HUES6 (cell line): Measurements from ENCODE around the gene PRKCB.
"Not testable (repeated sequence)": the region's sequence is repeated elsewhere in the genome, so short reads cannot be mapped to it uniquely, and the experiment has no call there.

ENCODE experiments used
- H3K27ac ChIP-seq: 2 replicates; pipeline ENCODE4 v1.7.0; 2013; ENCODE audit warnings: low read depth, mild to moderate bottlenecking, low read length, inconsistent platforms
- H3K27me3 ChIP-seq: 2 replicates; pipeline ENCODE4 v1.6.1; 2013; ENCODE audit warnings: low read length; ENCODE audit not compliant: control insufficient read depth, insufficient read depth
- H3K36me3 ChIP-seq: 2 replicates; pipeline ENCODE4 v1.6.1; 2013; ENCODE audit warnings: low read length; ENCODE audit not compliant: control insufficient read depth, insufficient read depth
- H3K4me1 ChIP-seq: 2 replicates; pipeline ENCODE4 v1.6.1; 2013; ENCODE audit warnings: low read length; ENCODE audit not compliant: control insufficient read depth, insufficient read depth
- H3K4me3 ChIP-seq: 2 replicates; pipeline ENCODE4 v1.5.1; 2013; ENCODE audit warnings: low read depth, low read length
- H3K9ac ChIP-seq: one replicate; pipeline ENCODE4 v1.6.1; 2013; ENCODE audit warnings: mild to moderate bottlenecking, low read length
- H3K9me3 ChIP-seq: 2 replicates; pipeline ENCODE4 v1.6.1; 2013; ENCODE audit warnings: low read depth, low read length; ENCODE audit not compliant: control insufficient read depth, insufficient read depth

Gene PRKCB

GRCh38 chr16:24027466-24027865, 191.7 kb downstream of the PRKCB start:
- H3K9ac ChIP-seq: no peak overlapping the region
- H3K4me1 ChIP-seq: no peaks in the 10 kb centered on the region
- H3K9me3 ChIP-seq: no peaks in the 10 kb centered on the region

GRCh38 chr16:24029841-24030240, 194.1 kb downstream of the PRKCB start:
- not testable (repeated sequence) for H3K9me3 ChIP-seq, H3K4me3 ChIP-seq, H3K9ac ChIP-seq, H3K27ac ChIP-seq, H3K36me3 ChIP-seq, H3K4me1 ChIP-seq
- peaks cover 36% of the 10 kb centered on the region; the same call in 1 of the 2 replicates for H3K27me3 ChIP-seq

More at GRCh38 chr16:24027466-24027865, 191.7 kb downstream of the PRKCB start:
- Histone ChIP-seq H3K4me3 (no peak overlapping the region), H3K36me3 (no peaks in the 10 kb centered on the region), H3K27ac (no peak overlapping the region), H3K27me3 (peaks cover 31% of the 10 kb centered on the region)

GRCh38 chr16:24035127-24035842, 199.5 kb downstream of the PRKCB start:
- Histone ChIP-seq H3K36me3 (no peaks in the 10 kb centered on the region), H3K9me3 (no peaks in the 10 kb centered on the region), H3K27ac (no peak overlapping the region), H3K4me3 (no peak overlapping the region), H3K9ac (no peak overlapping the region), H3K27me3 (peaks cover 13% of the 10 kb centered on the region; the same call in 1 of the 2 replicates), H3K4me1 (no peaks in the 10 kb centered on the region)

- H3K27me3 ChIP-seq: peaks cover 13% of the 10 kb centered on the region; the same call in 1 of the 2 replicates
- H3K4me1 ChIP-seq: no peaks in the 10 kb centered on the region
- H3K4me3 ChIP-seq: no peak overlapping the region
- H3K36me3 ChIP-seq: no peaks in the 10 kb centered on the region
- H3K27ac ChIP-seq: no peak overlapping the region
- H3K9me3 ChIP-seq: no peaks in the 10 kb centered on the region
- H3K9ac ChIP-seq: no peak overlapping the region
Measured at GRCh38 chr16:24036038-24036543, 200.3 kb downstream of the PRKCB start.

- Histone ChIP-seq H3K9me3 (no peaks in the 10 kb centered on the region), H3K9ac (no peak overlapping the region), H3K27me3 (peaks cover 13% of the 10 kb centered on the region; the same call in 1 of the 2 replicates), H3K4me1 (no peaks in the 10 kb centered on the region), H3K27ac (no peak overlapping the region), H3K36me3 (no peaks in the 10 kb centered on the region), H3K4me3 (no peak overlapping the region)
Measured at GRCh38 chr16:24036614-24037013, 200.8 kb downstream of the PRKCB start.

GRCh38 chr16:24037335-24037734, 201.6 kb downstream of the PRKCB start:
- Histone ChIP-seq H3K4me1 (no peaks in the 10 kb centered on the region), H3K4me3 (no peak overlapping the region), H3K27ac (no peak overlapping the region), H3K36me3 (no peaks in the 10 kb centered on the region), H3K27me3 (peaks cover 9% of the 10 kb centered on the region; the same call in 1 of the 2 replicates), H3K9me3 (no peaks in the 10 kb centered on the region), H3K9ac (no peak overlapping the region)

- Histone ChIP-seq H3K27me3 (no peaks in the 10 kb centered on the region; the same call in 1 of the 2 replicates), H3K9ac (no peak overlapping the region), H3K36me3 (no peaks in the 10 kb centered on the region), H3K4me1 (peaks cover 11% of the 10 kb centered on the region; the same call in 1 of the 2 replicates), H3K4me3 (no peak overlapping the region), H3K9me3 (no peaks in the 10 kb centered on the region), H3K27ac (no peak overlapping the region)
Measured at GRCh38 chr16:24041834-24042631, 206.2 kb downstream of the PRKCB start.

GRCh38 chr16:24044467-24044866, 208.7 kb downstream of the PRKCB start:
- no peak overlapping the region for H3K27ac ChIP-seq
- H3K4me3 ChIP-seq: no peak overlapping the region
- H3K36me3 ChIP-seq: no peaks in the 10 kb centered on the region
- no peaks in the 10 kb centered on the region for H3K27me3 ChIP-seq
- H3K9ac ChIP-seq: no peak overlapping the region
- H3K9me3 ChIP-seq: no peaks in the 10 kb centered on the region
- peaks cover 11% of the 10 kb centered on the region; the same call in 1 of the 2 replicates for H3K4me1 ChIP-seq

- Histone ChIP-seq H3K27ac (no peak overlapping the region), H3K36me3 (no peaks in the 10 kb centered on the region), H3K9me3 (no peaks in the 10 kb centered on the region), H3K9ac (no peak overlapping the region), H3K4me3 (no peak overlapping the region), H3K27me3 (no peaks in the 10 kb centered on the region), H3K4me1 (peaks cover 16% of the 10 kb centered on the region; the same call in 1 of the 2 replicates)
Measured at GRCh38 chr16:24045641-24046040, 209.9 kb downstream of the PRKCB start.

GRCh38 chr16:24046442-24046841, 210.7 kb downstream of the PRKCB start:
- Histone ChIP-seq H3K27ac (no peak overlapping the region), H3K36me3 (no peaks in the 10 kb centered on the region), H3K9me3 (no peaks in the 10 kb centered on the region), H3K27me3 (no peaks in the 10 kb centered on the region), H3K4me3 (no peak overlapping the region), H3K9ac (no peak overlapping the region), H3K4me1 (peaks cover 22% of the 10 kb centered on the region)

GRCh38 chr16:24049113-24049512, 213.3 kb downstream of the PRKCB start:
- Histone ChIP-seq H3K4me1 (peaks cover 25% of the 10 kb centered on the region), H3K27ac (no peak overlapping the region), H3K27me3 (no peaks in the 10 kb centered on the region), H3K36me3 (no peaks in the 10 kb centered on the region), H3K9me3 (no peaks in the 10 kb centered on the region), H3K9ac (no peak overlapping the region), H3K4me3 (no peak overlapping the region)
